Upper lobe of left lung (tissue), 6 donors: ENCODE results near the gene ITPKC. TPM values are rescaled to one million over a fixed set of nuclear protein-coding genes. Genes with fewer than 3 reads are reported as not detected.

Source experiments
- ATAC-seq, 2 donors: fragments of 200-7000 bp; cut with Tn5 transposase; one replicate each; pipeline ENCODE4 v1.9.1; 2022; ENCODE audit warnings: mild to moderate bottlenecking in 2 of 2, moderate library complexity in 2 of 2; ENCODE audit not compliant: low FRiP score in 2 of 2
- DNase-seq, 2 donors: peaks; one replicate each; pipeline ENCODE4 v3.0.0-alpha.2; 2019 to 2020
- H3K27ac ChIP-seq, 4 donors: fragments of 200-600 bp; sonication (generic); one replicate each; pipeline ENCODE4 v1.5.1; 2016 to 2019
- H3K27me3 ChIP-seq, 4 donors: fragments of 200-600 bp; sonication (generic); one replicate each; pipeline ENCODE4 v1.5.1; 2017 to 2019
- H3K36me3 ChIP-seq, 4 donors: fragments of 200-600 bp; sonication (generic); one replicate each; pipeline ENCODE4 v1.5.1; 2016 to 2019
- H3K4me1 ChIP-seq, 4 donors: fragments of 200-600 bp; sonication (generic); one replicate each; pipeline ENCODE4 v1.5.1; 2018 to 2019
- H3K4me3 ChIP-seq, 4 donors: fragments of 200-600 bp; sonication (generic); one replicate each; pipeline ENCODE4 v1.5.1; 2017 to 2019; ENCODE audit warnings: mild to moderate bottlenecking in 2 of 4, moderate library complexity in 1 of 4
- H3K9me3 ChIP-seq, 4 donors: fragments of 200-600 bp; sonication (generic); one replicate each; pipeline ENCODE4 v1.5.1; 2018 to 2019
- CTCF ChIP-seq, 6 experiments: fragments of 450-650 bp in 4 of 6; fragments of 200-600 bp in 2 of 6; sonication (generic) in 2 of 6; IDR thresholded peaks; one replicate each; pipeline ENCODE4 v1.5.1; 2016 to 2019; ENCODE audit warnings: antibody characterized with exemption in 6 of 6
- EP300 ChIP-seq, 4 donors: sonication (generic); formaldehyde crosslinking; IDR thresholded peaks; one replicate each; pipeline ENCODE4 v1.5.1; 2017; ENCODE audit warnings: antibody characterized with exemption in 4 of 4, control low read depth in 2 of 4
- POLR2A ChIP-seq, 4 donors: fragments of 450-650 bp; IDR thresholded peaks; one replicate each; pipeline ENCODE4 v1.5.1; 2016 to 2017; ENCODE audit warnings: antibody characterized with exemption in 4 of 4, mild to moderate bottlenecking in 2 of 4
- POLR2AphosphoS5 ChIP-seq, 2 donors: sonication (generic); formaldehyde crosslinking; IDR thresholded peaks; one replicate each; pipeline ENCODE4 v1.5.1; 2017; ENCODE audit warnings: antibody characterized with exemption in 2 of 2
- WGBS, 2 donors: methylation state at CpG; one replicate each; pipeline ENCODE4 v1.1.5; 2017 to 2018; 5-methylcytosine and 5-hydroxymethylcytosine counted together
- total RNA-seq, 6 donors: library from RNA; depleted of rRNA in 4 of 6; stranded (reverse); fragments of >200 nt in 4 of 6; gene quantifications; one replicate each; pipeline versions ENCODE4 v1.1.0 to v1.2.1, GENCODE V29; 2016 to 2021
- donor health status: DM: no; HTN: no; CAD: no; lungs with moderate emphysema.
- donor health status: DM: no; HTN: yes; CAD: no; lungs with severe emphysema.

The ITPKC gene
- total RNA-seq, 6 donors from 2014 or later, result 38.4 to 76.0 (median 55.2) TPM

GRCh38 chr19:40692212-40692551 lies 24.7 kb upstream of the ITPKC start:
- no peak for DNase-seq
- H3K27ac ChIP-seq, result peak overlapping the region in 3 of 4 donors; percentile 91 to 93 (median 91)
- no peak overlapping the region for H3K4me3 ChIP-seq
- WGBS, 2 donors, result 91 to 100% methylated on average over 4 to 14 of the region's 14 CpGs
- H3K27me3 ChIP-seq, result no peaks in the 10 kb centered on the region
- peaks cover 17 to 31% (median 22%) of the 10 kb centered on the region in 4 donors for H3K4me1 ChIP-seq
- TF ChIP-seq EP300 (IDR thresholded peaks at IDR 0.05) (no peak), CTCF (IDR thresholded peaks at IDR 0.05) (no peak), POLR2AphosphoS5 (IDR thresholded peaks at IDR 0.05) (no peak), POLR2A (IDR thresholded peaks at IDR 0.05) (no peak)
- H3K36me3 ChIP-seq, result peaks cover 0 to 46% (median 13%) of the 10 kb centered on the region in 4 donors
- ATAC-seq, result no peak
- no peaks in the 10 kb centered on the region for H3K9me3 ChIP-seq

GRCh38 chr19:40693150-40693788 lies 23.6 kb upstream of the ITPKC start:
- Histone ChIP-seq H3K36me3 (peaks cover 0 to 48% (median 14%) of the 10 kb centered on the region in 4 donors), H3K27ac (no peak overlapping the region), H3K4me3 (no peak overlapping the region), H3K4me1 (peaks cover 14 to 25% (median 17%) of the 10 kb centered on the region in 4 donors), H3K27me3 (no peaks in the 10 kb centered on the region), H3K9me3 (no peaks in the 10 kb centered on the region)
- 87 to 94% methylated on average over 7 to 11 of the region's 11 CpGs for WGBS, 2 donors
- TF ChIP-seq POLR2A (IDR thresholded peaks at IDR 0.05) (no peak), POLR2AphosphoS5 (IDR thresholded peaks at IDR 0.05) (no peak), EP300 (IDR thresholded peaks at IDR 0.05) (no peak), CTCF (IDR thresholded peaks at IDR 0.05) (no peak)
- DNase-seq (peak in 1 of 2 donors; percentile 44), ATAC-seq (no peak)

- no peaks in the 10 kb centered on the region for H3K9me3 ChIP-seq
- no peak overlapping the region for H3K27ac ChIP-seq
- no peak overlapping the region for H3K4me3 ChIP-seq
- H3K4me1 ChIP-seq, result peaks cover 14 to 25% (median 17%) of the 10 kb centered on the region in 4 donors
- WGBS, 2 donors, result 79 to 90% methylated on average over 4 of the region's 4 CpGs
- H3K36me3 ChIP-seq, result peaks cover 0 to 54% (median 16%) of the 10 kb centered on the region in 4 donors
- TF ChIP-seq POLR2AphosphoS5 (IDR thresholded peaks at IDR 0.05) (no peak), CTCF (IDR thresholded peaks at IDR 0.05) (no peak), POLR2A (IDR thresholded peaks at IDR 0.05) (no peak), EP300 (IDR thresholded peaks at IDR 0.05) (no peak)
- H3K27me3 ChIP-seq, result no peaks in the 10 kb centered on the region
- DNase-seq (no peak), ATAC-seq (no peak)
These were observed 23.0 kb upstream of the ITPKC start for GRCh38 chr19:40693896-40694295.

- Histone ChIP-seq H3K27ac (no peak overlapping the region), H3K27me3 (no peaks in the 10 kb centered on the region), H3K4me3 (no peak overlapping the region), H3K4me1 (peaks cover 5 to 9% (median 7%) of the 10 kb centered on the region in 4 donors), H3K36me3 (peaks cover 0 to 72% (median 26%) of the 10 kb centered on the region in 4 donors), H3K9me3 (no peaks in the 10 kb centered on the region)
- ATAC-seq (no peak), DNase-seq (no peak)
- WGBS, 2 donors, result 89 to 97% methylated on average over 5 of the region's 5 CpGs
- no peak for TF ChIP-seq POLR2AphosphoS5 (IDR thresholded peaks at IDR 0.05)
- TF ChIP-seq EP300 (IDR thresholded peaks at IDR 0.05), result no peak
- no peak for TF ChIP-seq POLR2A (IDR thresholded peaks at IDR 0.05)
- no peak for TF ChIP-seq CTCF (IDR thresholded peaks at IDR 0.05)
These were observed 21.0 kb upstream of the ITPKC start for GRCh38 chr19:40695881-40696280.

- no peaks in the 10 kb centered on the region for H3K4me1 ChIP-seq
- no peaks in the 10 kb centered on the region for H3K27me3 ChIP-seq
- TF ChIP-seq CTCF (IDR thresholded peaks at IDR 0.05) (no peak), EP300 (IDR thresholded peaks at IDR 0.05) (no peak), POLR2AphosphoS5 (IDR thresholded peaks at IDR 0.05) (no peak)
- no peak overlapping the region for H3K4me3 ChIP-seq
- no peaks in the 10 kb centered on the region for H3K9me3 ChIP-seq
- peaks cover 3 to 83% (median 36%) of the 10 kb centered on the region in 4 donors for H3K36me3 ChIP-seq
- ATAC-seq, result no peak
- 95 to 96% methylated on average over 6 of the region's 6 CpGs for WGBS, 2 donors
- no peak for DNase-seq
- H3K27ac ChIP-seq, result no peak overlapping the region
These were observed 19.9 kb upstream of the ITPKC start for GRCh38 chr19:40697007-40697406.
